HEK293 (cell line): ENCODE measurements around the gene CEP89.

ENCODE experiments used
- CTCF ChIA-PET: fragments of 350-600 bp; formaldehyde crosslinking; extraction: SDS; loops from one replicate; lab custom pipeline; 2021; ENCODE audit warnings: antibody characterized with exemption; lab: Yijun Ruan, JAX
- POLR2A ChIA-PET: fragments of 300-600 bp; formaldehyde crosslinking; extraction: SDS; loops from one replicate; lab custom pipeline; 2020; ENCODE audit warnings: antibody characterized with exemption, inconsistent platforms; lab: Yijun Ruan, JAX
- H3K27ac ChIP-seq: fragments of 200-500 bp; sonication (Bioruptor generic); 2 replicates; pipeline ENCODE4 v1.5.1; 2014; ENCODE audit warnings: low read depth, low read length, control low read depth, inconsistent platforms; ENCODE audit errors: extremely low read depth
- H3K36me3 ChIP-seq, 2 experiments: fragments of 200-500 bp in 1 of 2; sonication (Bioruptor generic) in 1 of 2; 1 replicate in 1 of 2; 2 replicates in 1 of 2; pipeline ENCODE4 v1.5.1; 2014 to 2017; ENCODE audit warnings: inconsistent platforms in 2 of 2, low read length in 2 of 2; ENCODE audit not compliant: control insufficient read depth in 2 of 2, insufficient read depth in 1 of 2
- H3K4me1 ChIP-seq: fragments of 200-500 bp; sonication (Bioruptor generic); 2 replicates; pipeline ENCODE4 v1.5.1; 2014; ENCODE audit warnings: mild to moderate bottlenecking, low read length, inconsistent platforms; ENCODE audit not compliant: control insufficient read depth, insufficient read depth
- H3K4me3 ChIP-seq: 2 replicates; pipeline ENCODE4 v1.5.1; 2011; ENCODE audit warnings: low read depth, mild to moderate bottlenecking, control low read depth, low read length, moderate library complexity
- H3K9me3 ChIP-seq: fragments of 200-500 bp; sonication (Bioruptor generic); 2 replicates; pipeline ENCODE4 v1.5.1; 2014; ENCODE audit warnings: low read depth, low read length, inconsistent platforms; ENCODE audit not compliant: control insufficient read depth, insufficient read depth
- HOXD13 ChIP-seq: sonication (generic); formaldehyde crosslinking; IDR thresholded peaks from 2 replicates; pipeline ENCODE4 v1.8.0; 2022; ENCODE audit warnings: missing genetic modification reagents, borderline replicate concordance
- PRDM1 ChIP-seq: fragments of 450-650 bp; formaldehyde crosslinking; IDR thresholded peaks from 2 replicates; pipeline ENCODE4; 2016; ENCODE audit warnings: missing biosample characterization, missing genetic modification characterization
- SETDB1 ChIP-seq: IDR thresholded peaks from one replicate; pipeline ENCODE4 v1.6.1; 2017; ENCODE audit warnings: mild to moderate bottlenecking, low read length, moderate library complexity, mixed read lengths; ENCODE audit not compliant: insufficient read length
- ZEB2 ChIP-seq: fragments of 450-650 bp; formaldehyde crosslinking; IDR thresholded peaks from 2 replicates; pipeline ENCODE4 v1.5.1; 2016; ENCODE audit warnings: missing biosample characterization, missing genetic modification characterization
- ZFP69B ChIP-seq: fragments of 450-650 bp; formaldehyde crosslinking; IDR thresholded peaks from 2 replicates; pipeline ENCODE4 v1.5.1; 2016; ENCODE audit warnings: missing biosample characterization, missing genetic modification characterization
- ZNF354C ChIP-seq: fragments of 450-650 bp; formaldehyde crosslinking; IDR thresholded peaks from 2 replicates; pipeline ENCODE4 v1.5.1; 2016; ENCODE audit warnings: missing biosample characterization, missing genetic modification characterization, low read depth, borderline replicate concordance
- ZNF544 ChIP-seq: fragments of 450-650 bp; formaldehyde crosslinking; IDR thresholded peaks from 2 replicates; pipeline ENCODE4 v1.5.0; 2017; ENCODE audit warnings: missing biosample characterization, missing genetic modification characterization
- ZNF596 ChIP-seq: fragments of 450-650 bp; IDR thresholded peaks from 2 replicates; pipeline ENCODE4 v1.5.0; 2018; ENCODE audit warnings: missing biosample characterization, mild to moderate bottlenecking, missing genetic modification characterization, moderate library complexity
- ZNF677 ChIP-seq: fragments of 450-650 bp; IDR thresholded peaks from 2 replicates; pipeline ENCODE4 v1.5.0; 2018; ENCODE audit warnings: missing biosample characterization, mild to moderate bottlenecking, missing genetic modification characterization, moderate library complexity
- ZXDB ChIP-seq: fragments of 450-650 bp; formaldehyde crosslinking; IDR thresholded peaks from 2 replicates; pipeline ENCODE4 v1.5.1; 2016; ENCODE audit warnings: missing biosample characterization, missing genetic modification characterization
- TF ChIP-seq, protein P1 (sequence below): IDR thresholded peaks from 2 replicates; pipeline ENCODE4 v1.6.1; 2011; ENCODE audit warnings: mild to moderate bottlenecking, low read depth, low read length, borderline replicate concordance
- TF ChIP-seq, protein P2 (sequence below): fragments of 450-650 bp; formaldehyde crosslinking; IDR thresholded peaks from 2 replicates; pipeline ENCODE4 v1.5.1; 2016; ENCODE audit warnings: missing biosample characterization, missing genetic modification characterization
- TF ChIP-seq, protein P3 (sequence below): fragments of 450-650 bp; formaldehyde crosslinking; conservative IDR thresholded peaks from 2 replicates; pipeline ENCODE4 v1.5.1; 2016; ENCODE audit warnings: low read depth, missing biosample characterization, missing genetic modification characterization

CEP89 gene

DNA sequence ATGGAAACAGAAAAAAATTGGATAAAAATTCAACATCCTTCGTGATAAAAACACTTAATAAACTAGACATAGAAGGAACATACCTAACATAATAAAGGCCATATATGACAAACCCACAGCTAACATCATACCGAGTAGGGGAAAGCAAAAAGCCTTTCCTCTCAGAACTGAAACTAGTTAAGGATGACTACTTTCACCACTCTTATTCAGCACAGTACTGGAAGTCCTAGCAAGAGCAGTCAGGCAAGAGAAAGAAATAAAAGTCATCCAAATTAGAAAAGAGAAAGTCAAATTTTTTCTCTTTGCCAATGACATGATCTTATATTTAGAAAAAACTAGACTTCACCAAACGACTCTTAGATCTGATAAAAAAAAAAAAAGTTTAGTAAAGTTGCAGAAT lies 76.4 kb downstream of the CEP89 start:
- TF ChIP-seq ZNF544 (no peak), ZNF677 (tag by site-specific recombination) (no peak), HOXD13 (no peak), ZNF354C (tag by site-specific recombination) (no peak), PRDM1 (tag by site-specific recombination) (peak; percentile 85)
- TF ChIP-seq, protein P1, sequence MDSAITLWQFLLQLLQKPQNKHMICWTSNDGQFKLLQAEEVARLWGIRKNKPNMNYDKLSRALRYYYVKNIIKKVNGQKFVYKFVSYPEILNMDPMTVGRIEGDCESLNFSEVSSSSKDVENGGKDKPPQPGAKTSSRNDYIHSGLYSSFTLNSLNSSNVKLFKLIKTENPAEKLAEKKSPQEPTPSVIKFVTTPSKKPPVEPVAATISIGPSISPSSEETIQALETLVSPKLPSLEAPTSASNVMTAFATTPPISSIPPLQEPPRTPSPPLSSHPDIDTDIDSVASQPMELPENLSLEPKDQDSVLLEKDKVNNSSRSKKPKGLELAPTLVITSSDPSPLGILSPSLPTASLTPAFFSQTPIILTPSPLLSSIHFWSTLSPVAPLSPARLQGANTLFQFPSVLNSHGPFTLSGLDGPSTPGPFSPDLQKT, result no peak
- peaks cover 13 to 60% of the 10 kb centered on the region in 2 experiments for H3K36me3 ChIP-seq
- H3K4me1 ChIP-seq, result peaks cover 10% of the 10 kb centered on the region
- peaks cover 7% of the 10 kb centered on the region for H3K9me3 ChIP-seq
- POLR2A ChIA-PET, result no interaction called here
- CTCF ChIA-PET, result interaction anchor here (0.7 kb wide), 1 partner anchor 160 kb away, joined by 3 read pairs; no protein-coding TSS in a partner anchor
- H3K4me3 ChIP-seq, result no peak overlapping the region
- H3K27ac ChIP-seq, result no peak overlapping the region

DNA sequence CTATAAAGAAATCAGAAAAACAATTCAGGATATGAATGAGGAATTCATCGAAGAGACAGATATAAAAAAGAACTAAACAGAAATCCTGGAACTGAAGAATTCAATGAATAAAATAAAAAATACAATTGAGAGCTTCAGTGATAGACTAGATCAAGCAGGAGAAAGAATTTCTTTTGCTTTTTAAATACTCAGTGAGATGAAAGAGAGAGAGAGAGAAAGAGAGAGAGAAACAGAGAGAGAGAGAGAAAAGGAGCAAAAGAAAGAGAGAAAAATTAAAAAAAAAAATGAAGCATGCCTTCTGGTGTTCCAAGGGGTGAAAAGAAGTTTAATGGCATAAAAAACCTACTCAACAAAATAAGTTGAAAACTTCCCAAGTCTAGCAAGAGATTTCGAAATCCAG lies 80.1 kb downstream of the CEP89 start:
- peaks cover 7% of the 10 kb centered on the region; the same call in 1 of the 2 replicates for H3K9me3 ChIP-seq
- peaks cover 6% of the 10 kb centered on the region; the same call in 1 of the 2 replicates for H3K4me1 ChIP-seq
- CTCF ChIA-PET, result interaction anchor here (0.6 to 0.9 kb wide), 4 partner anchors 10 to 307 kb away, joined by 3 to 6 read pairs (median 4); no protein-coding TSS in a partner anchor
- peaks cover 4 to 33% of the 10 kb centered on the region in 2 experiments for H3K36me3 ChIP-seq
- H3K27ac ChIP-seq, result no peak overlapping the region
- TF ChIP-seq ZEB2 (tag by site-specific recombination) (no peak), ZFP69B (tag by site-specific recombination) (no peak), ZXDB (tag by site-specific recombination) (peak; percentile 27; the same call in 1 of the 2 replicates), SETDB1 (peak; percentile 17), ZNF596 (peak; percentile 89)
- TF ChIP-seq, protein P2, sequence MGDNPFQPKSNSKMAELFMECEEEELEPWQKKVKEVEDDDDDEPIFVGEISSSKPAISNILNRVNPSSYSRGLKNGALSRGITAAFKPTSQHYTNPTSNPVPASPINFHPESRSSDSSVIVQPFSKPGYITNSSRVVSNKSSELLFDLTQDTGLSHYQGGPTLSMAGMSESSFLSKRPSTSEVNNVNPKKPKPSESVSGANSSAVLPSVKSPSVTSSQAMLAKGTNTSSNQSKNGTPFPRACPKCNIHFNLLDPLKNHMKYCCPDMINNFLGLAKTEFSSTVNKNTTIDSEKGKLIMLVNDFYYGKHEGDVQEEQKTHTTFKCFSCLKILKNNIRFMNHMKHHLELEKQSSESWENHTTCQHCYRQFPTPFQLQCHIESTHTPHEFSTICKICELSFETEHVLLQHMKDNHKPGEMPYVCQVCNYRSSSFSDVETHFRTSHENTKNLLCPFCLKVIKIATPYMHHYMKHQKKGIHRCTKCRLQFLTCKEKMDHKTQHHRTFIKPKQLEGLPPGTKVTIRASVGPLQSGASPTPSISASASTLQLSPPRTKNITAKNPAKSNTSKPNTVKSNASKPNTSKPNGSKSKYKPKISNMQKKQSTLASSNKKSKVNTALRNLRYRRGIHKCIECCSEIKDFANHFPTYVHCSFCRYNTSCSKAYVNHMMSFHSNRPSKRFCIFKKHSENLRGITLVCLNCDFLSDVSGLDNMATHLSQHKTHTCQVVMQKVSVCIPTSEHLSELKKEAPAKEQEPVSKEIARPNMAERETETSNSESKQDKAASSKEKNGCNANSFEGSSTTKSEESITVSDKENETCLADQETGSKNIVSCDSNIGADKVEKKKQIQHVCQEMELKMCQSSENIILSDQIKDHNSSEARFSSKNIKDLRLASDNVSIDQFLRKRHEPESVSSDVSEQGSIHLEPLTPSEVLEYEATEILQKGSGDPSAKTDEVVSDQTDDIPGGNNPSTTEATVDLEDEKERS (tag by site-specific recombination), result peak; percentile 80; the same call in 1 of the 2 replicates
- TF ChIP-seq, protein P3, sequence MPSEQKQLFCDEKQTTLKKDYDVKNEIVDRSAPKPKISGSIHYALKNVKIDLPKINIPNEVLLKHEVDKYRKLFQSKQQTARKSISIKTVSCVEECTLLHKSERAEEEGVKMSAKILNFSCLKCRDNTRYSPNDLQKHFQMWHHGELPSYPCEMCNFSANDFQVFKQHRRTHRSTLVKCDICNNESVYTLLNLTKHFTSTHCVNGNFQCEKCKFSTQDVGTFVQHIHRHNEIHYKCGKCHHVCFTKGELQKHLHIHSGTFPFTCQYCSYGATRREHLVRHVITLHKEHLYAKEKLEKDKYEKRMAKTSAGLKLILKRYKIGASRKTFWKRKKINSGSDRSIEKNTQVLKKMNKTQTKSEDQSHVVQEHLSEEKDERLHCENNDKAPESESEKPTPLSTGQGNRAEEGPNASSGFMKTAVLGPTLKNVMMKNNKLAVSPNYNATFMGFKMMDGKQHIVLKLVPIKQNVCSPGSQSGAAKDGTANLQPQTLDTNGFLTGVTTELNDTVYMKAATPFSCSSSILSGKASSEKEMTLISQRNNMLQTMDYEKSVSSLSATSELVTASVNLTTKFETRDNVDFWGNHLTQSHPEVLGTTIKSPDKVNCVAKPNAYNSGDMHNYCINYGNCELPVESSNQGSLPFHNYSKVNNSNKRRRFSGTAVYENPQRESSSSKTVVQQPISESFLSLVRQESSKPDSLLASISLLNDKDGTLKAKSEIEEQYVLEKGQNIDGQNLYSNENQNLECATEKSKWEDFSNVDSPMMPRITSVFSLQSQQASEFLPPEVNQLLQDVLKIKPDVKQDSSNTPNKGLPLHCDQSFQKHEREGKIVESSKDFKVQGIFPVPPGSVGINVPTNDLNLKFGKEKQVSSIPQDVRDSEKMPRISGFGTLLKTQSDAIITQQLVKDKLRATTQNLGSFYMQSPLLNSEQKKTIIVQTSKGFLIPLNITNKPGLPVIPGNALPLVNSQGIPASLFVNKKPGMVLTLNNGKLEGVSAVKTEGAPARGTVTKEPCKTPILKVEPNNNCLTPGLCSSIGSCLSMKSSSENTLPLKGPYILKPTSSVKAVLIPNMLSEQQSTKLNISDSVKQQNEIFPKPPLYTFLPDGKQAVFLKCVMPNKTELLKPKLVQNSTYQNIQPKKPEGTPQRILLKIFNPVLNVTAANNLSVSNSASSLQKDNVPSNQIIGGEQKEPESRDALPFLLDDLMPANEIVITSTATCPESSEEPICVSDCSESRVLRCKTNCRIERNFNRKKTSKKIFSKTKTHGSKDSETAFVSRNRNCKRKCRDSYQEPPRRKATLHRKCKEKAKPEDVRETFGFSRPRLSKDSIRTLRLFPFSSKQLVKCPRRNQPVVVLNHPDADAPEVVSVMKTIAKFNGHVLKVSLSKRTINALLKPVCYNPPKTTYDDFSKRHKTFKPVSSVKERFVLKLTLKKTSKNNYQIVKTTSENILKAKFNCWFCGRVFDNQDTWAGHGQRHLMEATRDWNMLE, result 0 out of 2 replicates have a peak, but pooled peaks have one; percentile 28
- TF ChIP-seq, all 188 proteins: peak for 5
- H3K4me3 ChIP-seq, result no peak overlapping the region
- POLR2A ChIA-PET, result no interaction called here
